Measurements from ENCODE around the gene IFT27. TPM values are rescaled to one million over a fixed set of nuclear protein-coding genes. Genes with fewer than 3 reads are reported as not detected.

The IFT27 gene
- total and polyA plus RNA-seq, 2 experiments from 2014 or later = 28.5 to 63.5 TPM

DNA sequence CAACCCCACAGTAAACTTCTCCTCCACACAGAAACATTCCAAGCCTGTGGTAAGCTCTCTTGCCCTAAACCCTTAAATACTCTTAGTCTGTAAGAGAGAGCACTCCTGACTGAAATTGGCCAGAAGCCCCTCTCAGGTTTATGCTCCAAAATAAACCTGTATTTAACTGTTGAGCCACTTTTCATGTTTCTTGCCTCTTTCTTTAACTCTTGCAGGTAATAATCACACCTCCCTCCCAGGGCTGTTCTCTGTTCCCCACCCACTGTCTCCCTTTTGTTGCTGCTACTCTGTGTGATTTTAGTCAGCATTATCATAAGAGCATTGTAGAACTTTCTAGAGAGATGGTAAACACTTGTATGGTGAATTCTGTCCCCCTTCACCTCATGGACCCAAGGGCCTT is 2.1 kb upstream of the IFT27 start:
- Mint-ChIP-seq H3K36me3 (ENCODE audit: low read depth) (peaks cover 25% of the 10 kb centered on the region), H3K27ac (no peak overlapping the region), H3K4me3 (no peak overlapping the region; the same call in 2 of the 3 replicates), H3K4me1 (peaks cover 25% of the 10 kb centered on the region), H3K27me3 (ENCODE audit: insufficient read depth, low read depth, poor library complexity) (peaks cover 21% of the 10 kb centered on the region), H3K9me3 (peaks cover 32% of the 10 kb centered on the region)
- Histone ChIP-seq H3K4me2 (no peak overlapping the region), H3K36me3 (ENCODE audit: insufficient read depth) (no peaks in the 10 kb centered on the region), H3K79me2 (replicated peaks; ENCODE audit: insufficient read depth) (peaks cover 3% of the 10 kb centered on the region; the same call in 1 of the 2 replicates), H3F3A (replicated peaks; ENCODE audit: low read depth) (no peaks in the 10 kb centered on the region), H3K27me3 (ENCODE audit: insufficient read depth) (peaks cover 8% of the 10 kb centered on the region), H3K4me1 (ENCODE audit: insufficient read depth) (peaks cover 7% of the 10 kb centered on the region), H2AFZ (no peak overlapping the region), H3K4me3 (no peak overlapping the region), H4K20me1 (replicated peaks; ENCODE audit: insufficient read depth) (no peaks in the 10 kb centered on the region), H3K9me2 (ENCODE audit: insufficient read depth) (no peaks in the 10 kb centered on the region), H3K27ac (ENCODE audit: low read depth) (no peak overlapping the region)
- ATAC-seq = no peak
- no peak for DNase-seq (ENCODE audit: low spot score)
- TF ChIP-seq CREB1 (CRISPR knock-in tag; IDR thresholded peaks at IDR 0.05; ENCODE audit: low read depth) (no peak), ZNF114 (CRISPR knock-in tag; IDR thresholded peaks at IDR 0.05) (no peak), STAT1 (IDR thresholded peaks at IDR 0.05; ENCODE audit: unreplicated experiment) (no peak), POLR2AphosphoS5 (IDR thresholded peaks at IDR 0.05; ENCODE audit: low read depth) (no peak), EZH2 (IDR thresholded peaks at IDR 0.05; ENCODE audit: low read depth, unreplicated experiment) (no peak), NANOG (IDR thresholded peaks at IDR 0.05; ENCODE audit: borderline replicate concordance) (no peak), ZNF331 (CRISPR knock-in tag; IDR thresholded peaks at IDR 0.05; ENCODE audit: low read depth) (no peak)
- TF ChIP-seq, protein P1, sequence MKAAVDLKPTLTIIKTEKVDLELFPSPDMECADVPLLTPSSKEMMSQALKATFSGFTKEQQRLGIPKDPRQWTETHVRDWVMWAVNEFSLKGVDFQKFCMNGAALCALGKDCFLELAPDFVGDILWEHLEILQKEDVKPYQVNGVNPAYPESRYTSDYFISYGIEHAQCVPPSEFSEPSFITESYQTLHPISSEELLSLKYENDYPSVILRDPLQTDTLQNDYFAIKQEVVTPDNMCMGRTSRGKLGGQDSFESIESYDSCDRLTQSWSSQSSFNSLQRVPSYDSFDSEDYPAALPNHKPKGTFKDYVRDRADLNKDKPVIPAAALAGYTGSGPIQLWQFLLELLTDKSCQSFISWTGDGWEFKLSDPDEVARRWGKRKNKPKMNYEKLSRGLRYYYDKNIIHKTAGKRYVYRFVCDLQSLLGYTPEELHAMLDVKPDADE (IDR thresholded peaks at IDR 0.05) = no peak
- TF ChIP-seq, protein P2, sequence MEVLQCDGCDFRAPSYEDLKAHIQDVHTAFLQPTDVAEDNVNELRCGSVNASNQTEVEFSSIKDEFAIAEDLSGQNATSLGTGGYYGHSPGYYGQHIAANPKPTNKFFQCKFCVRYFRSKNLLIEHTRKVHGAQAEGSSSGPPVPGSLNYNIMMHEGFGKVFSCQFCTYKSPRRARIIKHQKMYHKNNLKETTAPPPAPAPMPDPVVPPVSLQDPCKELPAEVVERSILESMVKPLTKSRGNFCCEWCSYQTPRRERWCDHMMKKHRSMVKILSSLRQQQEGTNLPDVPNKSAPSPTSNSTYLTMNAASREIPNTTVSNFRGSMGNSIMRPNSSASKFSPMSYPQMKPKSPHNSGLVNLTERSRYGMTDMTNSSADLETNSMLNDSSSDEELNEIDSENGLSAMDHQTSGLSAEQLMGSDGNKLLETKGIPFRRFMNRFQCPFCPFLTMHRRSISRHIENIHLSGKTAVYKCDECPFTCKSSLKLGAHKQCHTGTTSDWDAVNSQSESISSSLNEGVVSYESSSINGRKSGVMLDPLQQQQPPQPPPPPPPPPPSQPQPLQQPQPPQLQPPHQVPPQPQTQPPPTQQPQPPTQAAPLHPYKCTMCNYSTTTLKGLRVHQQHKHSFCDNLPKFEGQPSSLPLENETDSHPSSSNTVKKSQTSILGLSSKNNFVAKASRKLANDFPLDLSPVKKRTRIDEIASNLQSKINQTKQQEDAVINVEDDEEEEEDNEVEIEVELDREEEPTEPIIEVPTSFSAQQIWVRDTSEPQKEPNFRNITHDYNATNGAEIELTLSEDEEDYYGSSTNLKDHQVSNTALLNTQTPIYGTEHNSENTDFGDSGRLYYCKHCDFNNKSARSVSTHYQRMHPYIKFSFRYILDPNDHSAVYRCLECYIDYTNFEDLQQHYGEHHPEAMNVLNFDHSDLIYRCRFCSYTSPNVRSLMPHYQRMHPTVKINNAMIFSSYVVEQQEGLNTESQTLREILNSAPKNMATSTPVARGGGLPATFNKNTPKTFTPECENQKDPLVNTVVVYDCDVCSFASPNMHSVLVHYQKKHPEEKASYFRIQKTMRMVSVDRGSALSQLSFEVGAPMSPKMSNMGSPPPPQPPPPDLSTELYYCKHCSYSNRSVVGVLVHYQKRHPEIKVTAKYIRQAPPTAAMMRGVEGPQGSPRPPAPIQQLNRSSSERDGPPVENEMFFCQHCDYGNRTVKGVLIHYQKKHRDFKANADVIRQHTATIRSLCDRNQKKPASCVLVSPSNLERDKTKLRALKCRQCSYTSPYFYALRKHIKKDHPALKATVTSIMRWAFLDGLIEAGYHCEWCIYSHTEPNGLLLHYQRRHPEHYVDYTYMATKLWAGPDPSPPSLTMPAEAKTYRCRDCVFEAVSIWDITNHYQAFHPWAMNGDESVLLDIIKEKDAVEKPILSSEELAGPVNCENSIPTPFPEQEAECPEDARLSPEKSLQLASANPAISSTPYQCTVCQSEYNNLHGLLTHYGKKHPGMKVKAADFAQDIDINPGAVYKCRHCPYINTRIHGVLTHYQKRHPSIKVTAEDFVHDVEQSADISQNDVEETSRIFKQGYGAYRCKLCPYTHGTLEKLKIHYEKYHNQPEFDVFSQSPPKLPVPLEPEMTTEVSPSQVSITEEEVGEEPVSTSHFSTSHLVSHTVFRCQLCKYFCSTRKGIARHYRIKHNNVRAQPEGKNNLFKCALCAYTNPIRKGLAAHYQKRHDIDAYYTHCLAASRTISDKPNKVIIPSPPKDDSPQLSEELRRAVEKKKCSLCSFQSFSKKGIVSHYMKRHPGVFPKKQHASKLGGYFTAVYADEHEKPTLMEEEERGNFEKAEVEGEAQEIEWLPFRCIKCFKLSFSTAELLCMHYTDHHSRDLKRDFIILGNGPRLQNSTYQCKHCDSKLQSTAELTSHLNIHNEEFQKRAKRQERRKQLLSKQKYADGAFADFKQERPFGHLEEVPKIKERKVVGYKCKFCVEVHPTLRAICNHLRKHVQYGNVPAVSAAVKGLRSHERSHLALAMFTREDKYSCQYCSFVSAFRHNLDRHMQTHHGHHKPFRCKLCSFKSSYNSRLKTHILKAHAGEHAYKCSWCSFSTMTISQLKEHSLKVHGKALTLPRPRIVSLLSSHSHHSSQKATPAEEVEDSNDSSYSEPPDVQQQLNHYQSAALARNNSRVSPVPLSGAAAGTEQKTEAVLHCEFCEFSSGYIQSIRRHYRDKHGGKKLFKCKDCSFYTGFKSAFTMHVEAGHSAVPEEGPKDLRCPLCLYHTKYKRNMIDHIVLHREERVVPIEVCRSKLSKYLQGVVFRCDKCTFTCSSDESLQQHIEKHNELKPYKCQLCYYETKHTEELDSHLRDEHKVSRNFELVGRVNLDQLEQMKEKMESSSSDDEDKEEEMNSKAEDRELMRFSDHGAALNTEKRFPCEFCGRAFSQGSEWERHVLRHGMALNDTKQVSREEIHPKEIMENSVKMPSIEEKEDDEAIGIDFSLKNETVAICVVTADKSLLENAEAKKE (CRISPR knock-in tag; IDR thresholded peaks at IDR 0.05) = no peak

Data from GM23338 (cell line).